ENCODE results near the gene DCAF8. TPM values are rescaled to one million over a fixed set of nuclear protein-coding genes. Genes with fewer than 3 reads are reported as not detected.

DCAF8 gene
- polyA plus RNA-seq, 1 donor: 285 TPM

GRCh38 chr1:160169553-160170399 is 92.6 kb downstream of the DCAF8 start:
- DNase-seq: no peak

GRCh38 chr1:160168609-160169369 is 93.6 kb downstream of the DCAF8 start:
- DNase-seq: no peak

DNA sequence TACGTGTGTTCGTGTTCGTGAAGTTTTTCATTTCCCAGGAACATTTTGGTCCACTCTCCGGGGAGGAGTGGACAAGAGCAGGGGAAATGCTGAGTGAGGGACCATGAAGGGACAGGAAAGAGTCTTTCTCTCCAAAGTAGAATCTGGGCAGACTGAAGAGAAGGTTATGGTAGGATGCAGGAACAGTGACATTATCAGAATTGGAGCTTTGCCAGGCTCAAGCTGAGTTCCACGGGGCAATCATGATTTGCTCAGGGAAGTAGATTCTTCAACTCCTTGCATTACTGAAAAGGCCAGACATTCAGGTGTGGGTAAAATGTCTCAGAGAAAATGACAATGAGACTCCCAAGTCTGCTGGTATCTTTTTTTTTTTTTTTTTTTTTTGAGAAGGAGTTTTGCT is 94.3 kb downstream of the DCAF8 start:
- DNase-seq: no peak

- DNase-seq: no peak
These were observed 94.8 kb downstream of the DCAF8 start for GRCh38 chr1:160167580-160167979.

DNA sequence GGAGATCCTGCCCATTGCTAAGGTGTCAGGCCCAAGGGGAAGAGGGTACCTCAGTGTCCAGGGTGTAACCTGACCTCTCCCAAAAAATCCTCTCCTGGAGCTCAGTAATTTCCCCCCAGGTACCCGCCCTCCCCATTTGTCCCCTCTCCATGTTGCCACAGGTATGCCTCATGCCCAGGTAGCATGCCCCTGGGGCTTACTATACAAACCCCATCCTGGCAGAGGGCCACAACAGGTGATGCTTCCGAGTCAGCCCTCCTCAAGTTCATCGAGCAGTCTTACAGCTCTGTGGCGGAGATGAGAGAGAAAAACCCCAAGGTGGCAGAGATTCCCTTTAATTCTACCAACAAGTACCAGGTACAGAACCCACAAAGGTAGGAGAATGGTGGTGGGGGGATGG is 95.3 kb downstream of the DCAF8 start:
- DNase-seq: no peak

GRCh38 chr1:160166166-160166868 is 96.0 kb downstream of the DCAF8 start:
- DNase-seq: no peak

Other genes with a start within 250 kb of the DCAF8 start
- 15.6 TPM for gene PIGM, start 230.6 kb downstream of the DCAF8 start, polyA plus RNA-seq (ENCODE audit: insufficient read length)
- gene KCNJ10, start 192.4 kb downstream of the DCAF8 start, polyA plus RNA-seq (ENCODE audit: insufficient read length): 22.2 TPM
- 0.12 TPM for gene KCNJ9, start 181.0 kb downstream of the DCAF8 start, polyA plus RNA-seq (ENCODE audit: insufficient read length)
- gene IGSF8, start 163.9 kb downstream of the DCAF8 start, polyA plus RNA-seq (ENCODE audit: insufficient read length): 23.2 TPM
- gene ATP1A2, start 146.8 kb downstream of the DCAF8 start, polyA plus RNA-seq (ENCODE audit: insufficient read length): 5.8 TPM
- 0.15 TPM for gene ATP1A4, start 110.9 kb downstream of the DCAF8 start, polyA plus RNA-seq (ENCODE audit: insufficient read length)
- 0.43 TPM for gene CASQ1, start 72.0 kb downstream of the DCAF8 start, polyA plus RNA-seq (ENCODE audit: insufficient read length)
- 98.5 TPM for gene PEA15, start 57.2 kb downstream of the DCAF8 start, polyA plus RNA-seq (ENCODE audit: insufficient read length)
- gene PEX19, start 22.6 kb upstream of the DCAF8 start, polyA plus RNA-seq (ENCODE audit: insufficient read length): 87.4 TPM
- gene COPA, start 80.7 kb upstream of the DCAF8 start, polyA plus RNA-seq (ENCODE audit: insufficient read length): 177 TPM
- 161 TPM for gene NCSTN, start 80.8 kb upstream of the DCAF8 start, polyA plus RNA-seq (ENCODE audit: insufficient read length)
- gene NHLH1, start 104.5 kb upstream of the DCAF8 start, polyA plus RNA-seq (ENCODE audit: insufficient read length): 0.22 TPM
- gene VANGL2, start 138.0 kb upstream of the DCAF8 start, polyA plus RNA-seq (ENCODE audit: insufficient read length): 39.3 TPM